Endothelial cell of umbilical vein (primary cell): Measurements from ENCODE around the gene OGFOD2. TPM values are rescaled to one million over a fixed set of nuclear protein-coding genes. Genes with fewer than 3 reads are reported as not detected.

Experiments
- BruUV-seq: library from RNA; stranded (reverse); fragments of 400-500 nt; replicated peaks from 2 replicates; lab custom pipeline; 2021; lab: Mats Ljungman, UMichigan
- CTCF ChIA-PET: fragments of 300-600, 350-600 bp; sonication (Branson Sonifier 250); formaldehyde crosslinking; loops from one replicate; lab custom pipeline; 2021; ENCODE audit warnings: antibody characterized with exemption, inconsistent platforms; lab: Charles Lee
- POLR2A ChIA-PET: fragments of 300-600, 350-600 bp; sonication (Branson Sonifier 250); formaldehyde crosslinking; loops from one replicate; lab custom pipeline; 2021; ENCODE audit warnings: antibody characterized with exemption, inconsistent platforms; lab: Charles Lee
- DNase-seq: peaks from one replicate; pipeline ENCODE4 v3.0.0-alpha.2; 2011; ENCODE audit warnings: low read depth, low spot score
- FAIRE-seq: peaks from 2 replicates; lab custom pipeline; 2011; peaks lifted over from hg19 to GRCh38; lab: Jason Lieb, UNC
- H2AFZ ChIP-seq: 2 replicates; pipeline ENCODE4 v1.6.0; 2012; ENCODE audit warnings: low read depth, low read length, control low read depth, inconsistent platforms
- H3K27ac ChIP-seq: 2 replicates; pipeline ENCODE4 v1.5.1; 2011; ENCODE audit warnings: low read depth, mild to moderate bottlenecking, control low read depth, low read length, moderate library complexity; ENCODE audit not compliant: insufficient read depth
- H3K27me3 ChIP-seq, 2 experiments: 2 replicates each; pipeline versions ENCODE4 v1.6.0 to v1.6.1; 2011; ENCODE audit warnings: low read length in 2 of 2, mixed read lengths in 1 of 2; ENCODE audit not compliant: control insufficient read depth in 2 of 2, insufficient read depth in 2 of 2
- H3K36me3 ChIP-seq, 2 experiments: 2 replicates in 1 of 2; 3 replicates in 1 of 2; pipeline ENCODE4 v1.5.1; 2011; ENCODE audit warnings: low read length in 2 of 2, mild to moderate bottlenecking in 1 of 2, moderate library complexity in 1 of 2; ENCODE audit not compliant: control insufficient read depth in 2 of 2, insufficient read depth in 2 of 2; ENCODE audit errors: extremely low read depth in 1 of 2
- H3K4me1 ChIP-seq: 3 replicates; pipeline ENCODE4 v1.5.1; 2011; ENCODE audit warnings: mild to moderate bottlenecking, low read length; ENCODE audit not compliant: control insufficient read depth, insufficient read depth; ENCODE audit errors: extremely low read depth
- H3K4me2 ChIP-seq: 2 replicates; pipeline ENCODE4 v1.6.1; 2011; ENCODE audit warnings: low read length, control low read depth, mixed read lengths; ENCODE audit not compliant: insufficient read depth
- H3K4me3 ChIP-seq, 3 experiments: fragments of 200-600 bp in 1 of 3; sonication (generic), shearing (Covaris generic) in 1 of 3; replicated peaks in 1 of 3; 2 replicates each; pipeline ENCODE4 v1.5.1; 2011 to 2016; ENCODE audit warnings: control low read depth in 3 of 3, low read length in 3 of 3, mild to moderate bottlenecking in 2 of 3, inconsistent platforms in 1 of 3, low read depth in 1 of 3, moderate library complexity in 1 of 3; ENCODE audit not compliant: insufficient read depth in 1 of 3
- H3K79me2 ChIP-seq: 2 replicates; pipeline ENCODE4 v1.6.0; 2012; ENCODE audit warnings: low read length, inconsistent platforms; ENCODE audit not compliant: control insufficient read depth, insufficient read depth
- H3K9ac ChIP-seq: replicated peaks from 2 replicates; pipeline ENCODE3; 2011; ENCODE audit warnings: low read length, control low read depth; ENCODE audit not compliant: insufficient read depth; ENCODE audit errors: extremely low read depth
- H3K9me1 ChIP-seq: replicated peaks from 3 replicates; pipeline ENCODE4 v1.6.0; 2011; ENCODE audit warnings: mild to moderate bottlenecking, low read length; ENCODE audit not compliant: control insufficient read depth, insufficient read depth; ENCODE audit errors: extremely low read depth
- H3K9me3 ChIP-seq: replicated peaks from 2 replicates; pipeline ENCODE4 v1.5.1; 2012; ENCODE audit warnings: low read length, inconsistent platforms; ENCODE audit not compliant: control insufficient read depth, insufficient read depth
- H4K20me1 ChIP-seq: replicated peaks from 2 replicates; pipeline ENCODE3; 2011; ENCODE audit warnings: mild to moderate bottlenecking, low read length; ENCODE audit not compliant: control insufficient read depth, insufficient read depth; ENCODE audit errors: extremely low read depth
- EZH2 ChIP-seq: IDR thresholded peaks from 2 replicates; pipeline ENCODE4 v1.6.1; 2012; ENCODE audit warnings: borderline replicate concordance, low read depth, mild to moderate bottlenecking, moderate library complexity, low read length, inconsistent platforms; ENCODE audit not compliant: severe bottlenecking
- GATA2 ChIP-seq: IDR thresholded peaks from 2 replicates; pipeline ENCODE4 v1.7.0; 2011; ENCODE audit warnings: low read depth, mild to moderate bottlenecking, moderate library complexity, mixed read lengths, low read length; ENCODE audit not compliant: insufficient read length, insufficient read depth
- JUN ChIP-seq: IDR thresholded peaks from 2 replicates; pipeline ENCODE4 v1.6.1; 2011; ENCODE audit warnings: borderline replicate concordance, low read depth; ENCODE audit not compliant: insufficient read length, insufficient read depth
- POLR2AphosphoS5 ChIP-seq: IDR thresholded peaks from 2 replicates; pipeline ENCODE4 v1.6.1; 2012; ENCODE audit warnings: low read depth, mild to moderate bottlenecking, control low read depth, low read length, moderate library complexity; ENCODE audit not compliant: insufficient read depth
- dilution Hi-C: fragments of 300-500 bp; cut with MboI; formaldehyde crosslinking; loops from one replicate; pipeline ENCODE4 v1.15.0; 2019; ENCODE audit warnings: low sequenced_read_pairs; ENCODE audit not compliant: extremely low pct_ligation_motif_present
- intact Hi-C: fragments of 100-400 bp; cut with micrococcal nuclease; formaldehyde crosslinking; loops from one replicate; pipeline ENCODE4 v1.10.0; 2022
- polyA plus RNA-seq, 4 experiments: library from polyadenylated mRNA; depleted of rRNA in 3 of 4; stranded (reverse) in 3 of 4; unstranded in 1 of 4; fragments of >200 nt; gene quantifications; 2 replicates each; pipeline versions ENCODE4 v1.2.1 to v1.2.3, GENCODE V29; 2011 to 2012; ENCODE audit warnings: missing spikeins in 1 of 4
- total RNA-seq: library from RNA; stranded (reverse); gene quantifications from 2 replicates; pipeline ENCODE4 v1.2.3, GENCODE V29; 2021
- TF ChIP-seq, protein P1 (sequence below): IDR thresholded peaks from 2 replicates; pipeline ENCODE4 v1.6.1; 2011; ENCODE audit not compliant: insufficient read depth, insufficient read length
- TF ChIP-seq, protein P2 (sequence below), 2 donors: IDR thresholded peaks; 1 replicate in 1 of 2; 2 replicates in 1 of 2; pipeline ENCODE4 v1.5.1; 2011; ENCODE audit warnings: low read length in 2 of 2, mild to moderate bottlenecking in 2 of 2, moderate library complexity in 2 of 2, control low read depth in 1 of 2, inconsistent platforms in 1 of 2, low read depth in 1 of 2; ENCODE audit not compliant: insufficient read depth in 1 of 2; ENCODE audit errors: extremely low read depth in 1 of 2

OGFOD2 gene
- total and polyA plus RNA-seq, 2 donors (not counting 3 experiments of a cell fraction or from before 2014, with no cell fraction given), result 16.8 to 24.1 TPM

DNA sequence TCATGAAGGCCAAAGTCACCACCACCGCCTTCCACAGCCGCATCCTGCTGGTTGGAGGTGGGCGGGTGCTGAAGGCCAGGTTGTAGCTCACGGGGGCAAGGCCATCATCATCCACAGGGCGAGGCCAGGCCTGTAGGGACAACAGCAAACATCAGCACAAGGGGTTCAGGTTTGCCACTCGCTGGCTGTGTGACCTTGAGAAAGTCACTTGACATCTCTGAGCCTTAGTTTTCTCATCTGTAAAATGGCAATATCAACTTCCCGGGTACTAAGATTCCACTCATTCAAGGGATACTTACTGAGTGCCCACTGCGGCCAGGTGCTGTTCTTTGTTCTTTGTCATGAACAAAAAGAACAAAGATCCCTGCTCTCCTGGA lies 14.9 kb upstream of the OGFOD2 start:
- Histone ChIP-seq H3K27ac (no peak overlapping the region), H4K20me1 (no peaks in the 10 kb centered on the region), H3K9ac (no peak overlapping the region), H3K27me3 (no peaks in the 10 kb centered on the region), H3K9me1 (no peaks in the 10 kb centered on the region), H3K36me3 (peaks cover 0 to 2% of the 10 kb centered on the region in 2 experiments), H2AFZ (no peak overlapping the region), H3K9me3 (no peaks in the 10 kb centered on the region), H3K4me3 (no peak overlapping the region), H3K79me2 (no peaks in the 10 kb centered on the region), H3K4me2 (no peak overlapping the region), H3K4me1 (peaks cover 12% of the 10 kb centered on the region)
- POLR2A ChIA-PET, result no interaction called here
- TF ChIP-seq JUN (no peak), EZH2 (no peak), POLR2AphosphoS5 (no peak), GATA2 (no peak)
- TF ChIP-seq, protein P1, sequence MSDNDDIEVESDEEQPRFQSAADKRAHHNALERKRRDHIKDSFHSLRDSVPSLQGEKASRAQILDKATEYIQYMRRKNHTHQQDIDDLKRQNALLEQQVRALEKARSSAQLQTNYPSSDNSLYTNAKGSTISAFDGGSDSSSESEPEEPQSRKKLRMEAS, result no peak
- TF ChIP-seq, protein P2, sequence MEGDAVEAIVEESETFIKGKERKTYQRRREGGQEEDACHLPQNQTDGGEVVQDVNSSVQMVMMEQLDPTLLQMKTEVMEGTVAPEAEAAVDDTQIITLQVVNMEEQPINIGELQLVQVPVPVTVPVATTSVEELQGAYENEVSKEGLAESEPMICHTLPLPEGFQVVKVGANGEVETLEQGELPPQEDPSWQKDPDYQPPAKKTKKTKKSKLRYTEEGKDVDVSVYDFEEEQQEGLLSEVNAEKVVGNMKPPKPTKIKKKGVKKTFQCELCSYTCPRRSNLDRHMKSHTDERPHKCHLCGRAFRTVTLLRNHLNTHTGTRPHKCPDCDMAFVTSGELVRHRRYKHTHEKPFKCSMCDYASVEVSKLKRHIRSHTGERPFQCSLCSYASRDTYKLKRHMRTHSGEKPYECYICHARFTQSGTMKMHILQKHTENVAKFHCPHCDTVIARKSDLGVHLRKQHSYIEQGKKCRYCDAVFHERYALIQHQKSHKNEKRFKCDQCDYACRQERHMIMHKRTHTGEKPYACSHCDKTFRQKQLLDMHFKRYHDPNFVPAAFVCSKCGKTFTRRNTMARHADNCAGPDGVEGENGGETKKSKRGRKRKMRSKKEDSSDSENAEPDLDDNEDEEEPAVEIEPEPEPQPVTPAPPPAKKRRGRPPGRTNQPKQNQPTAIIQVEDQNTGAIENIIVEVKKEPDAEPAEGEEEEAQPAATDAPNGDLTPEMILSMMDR (IDR thresholded peaks at IDR 0.05; ENCODE audit: extremely low read depth in 1 of 2, insufficient read depth in 1 of 2, low read depth in 1 of 2, low read length in 2 of 2), result no peak
- dilution Hi-C loops, result no loop called here
- no TSS peak for BruUV-seq
- FAIRE-seq (no peak), DNase-seq (no peak)
- CTCF ChIA-PET, result no interaction called here
- intact Hi-C loops, result no loop called here
